ENCODE measurements around the gene DACH1. TPM values are rescaled to one million over a fixed set of nuclear protein-coding genes. Genes with fewer than 3 reads are reported as not detected.

The DACH1 gene
- total RNA-seq, 1 experiment from 2014 or later = 0.11 TPM

- POLR2A ChIA-PET (ENCODE audit: low non-redundant PET) = no interaction called here
- TF ChIP-seq EZH2 (IDR thresholded peaks at IDR 0.05; ENCODE audit: borderline replicate concordance, low read depth, low read length, poor library complexity, severe bottlenecking) (no peak), CTCF (conservative IDR thresholded peaks at IDR 0.05; ENCODE audit: low read depth, low read length) (no peak)
- Histone ChIP-seq H3K27ac (ENCODE audit: low read depth, low read length, poor library complexity, severe bottlenecking) (no peak overlapping the region), H3K4me3 (ENCODE audit: low read depth, low read length, poor library complexity, severe bottlenecking) (no peak overlapping the region), H3K4me1 (ENCODE audit: insufficient read depth, low read length, poor library complexity, severe bottlenecking) (peaks cover 4% of the 10 kb centered on the region), H3K9me3 (ENCODE audit: low read depth, low read length, poor library complexity, severe bottlenecking) (no peaks in the 10 kb centered on the region), H3K27me3 (replicated peaks; ENCODE audit: insufficient read depth, low read depth, low read length, poor library complexity) (no peaks in the 10 kb centered on the region), H3K36me3 (ENCODE audit: insufficient read depth, low read length, poor library complexity, severe bottlenecking) (no peaks in the 10 kb centered on the region)
- no TSS peak for BruUV-seq (replicated peaks)
- intact Hi-C loops (cut with micrococcal nuclease; ENCODE audit: unreplicated experiment) = no loop called here
- DNase-seq (ENCODE audit: low spot score) = no peak
- CTCF ChIA-PET = no interaction called here
Measured at GRCh38 chr13:71643448-71643860, 223.6 kb downstream of the DACH1 start.

GRCh38 chr13:71638751-71639150 is 228.3 kb downstream of the DACH1 start:
- Histone ChIP-seq H3K36me3 (ENCODE audit: insufficient read depth, low read length, poor library complexity, severe bottlenecking) (no peaks in the 10 kb centered on the region), H3K4me3 (ENCODE audit: low read depth, low read length, poor library complexity, severe bottlenecking) (no peak overlapping the region), H3K27me3 (replicated peaks; ENCODE audit: insufficient read depth, low read depth, low read length, poor library complexity) (no peaks in the 10 kb centered on the region), H3K9me3 (ENCODE audit: low read depth, low read length, poor library complexity, severe bottlenecking) (no peaks in the 10 kb centered on the region), H3K27ac (ENCODE audit: low read depth, low read length, poor library complexity, severe bottlenecking) (no peak overlapping the region), H3K4me1 (ENCODE audit: insufficient read depth, low read length, poor library complexity, severe bottlenecking) (peaks cover 21% of the 10 kb centered on the region)
- intact Hi-C loops (cut with micrococcal nuclease; ENCODE audit: unreplicated experiment) = no loop called here
- ChIA-PET CTCF (no interaction called here), POLR2A (ENCODE audit: low non-redundant PET) (interaction anchor here (0.7 kb wide), 1 partner anchor 105 kb away, joined by 3 read pairs; no protein-coding TSS in a partner anchor)
- TF ChIP-seq CTCF (conservative IDR thresholded peaks at IDR 0.05; ENCODE audit: low read depth, low read length) (no peak), EZH2 (IDR thresholded peaks at IDR 0.05; ENCODE audit: borderline replicate concordance, low read depth, low read length, poor library complexity, severe bottlenecking) (no peak)
- no peak for DNase-seq (ENCODE audit: low spot score)
- no TSS peak for BruUV-seq (replicated peaks)

DNA sequence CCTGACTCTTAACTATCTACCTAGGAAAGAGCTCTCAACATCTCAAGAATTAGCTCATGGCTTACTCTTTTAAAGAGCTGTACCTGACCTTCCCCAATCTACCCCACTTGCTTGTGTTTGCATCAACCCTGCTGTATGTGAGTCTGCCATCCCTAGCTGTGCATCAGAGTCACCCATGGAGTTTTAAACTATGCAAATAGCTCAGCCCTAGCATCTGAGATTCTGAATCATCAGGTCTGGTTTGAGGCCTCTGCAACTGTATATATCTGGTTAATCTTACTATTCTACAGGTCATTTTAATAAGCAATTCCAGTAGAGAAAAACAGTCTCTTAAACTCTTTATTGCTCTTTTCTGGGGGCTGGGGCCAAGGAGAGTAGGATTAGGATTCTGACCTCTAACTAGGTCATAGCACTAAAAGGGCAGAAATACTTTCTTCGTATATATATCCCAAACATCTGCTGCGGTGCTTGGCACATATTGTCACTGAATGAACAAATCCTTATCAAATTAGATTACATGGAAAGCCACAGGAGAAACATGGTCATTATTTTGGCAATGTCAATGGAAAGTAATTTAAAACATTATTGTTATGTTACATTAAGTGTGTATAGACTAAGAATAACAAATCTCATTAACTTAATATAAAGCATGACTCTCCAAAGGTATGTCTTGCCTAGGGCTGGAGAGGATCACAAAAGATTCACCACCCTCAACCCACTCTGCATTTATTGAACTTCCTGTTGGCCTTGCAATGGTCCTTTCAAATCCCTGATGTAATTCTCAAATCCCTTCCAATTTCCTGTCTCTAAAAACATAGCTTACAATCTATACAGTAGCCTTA is 232.2 kb downstream of the DACH1 start:
- no peak for TF ChIP-seq EZH2 (IDR thresholded peaks at IDR 0.05; ENCODE audit: borderline replicate concordance, low read depth, low read length, poor library complexity, severe bottlenecking)
- intact Hi-C loops (cut with micrococcal nuclease; ENCODE audit: unreplicated experiment) = no loop called here
- Histone ChIP-seq H3K4me3 (ENCODE audit: low read depth, low read length, poor library complexity, severe bottlenecking) (no peak overlapping the region), H3K9me3 (ENCODE audit: low read depth, low read length, poor library complexity, severe bottlenecking) (no peaks in the 10 kb centered on the region), H3K27me3 (replicated peaks; ENCODE audit: insufficient read depth, low read depth, low read length, poor library complexity) (no peaks in the 10 kb centered on the region), H3K27ac (ENCODE audit: low read depth, low read length, poor library complexity, severe bottlenecking) (no peak overlapping the region), H3K4me1 (ENCODE audit: insufficient read depth, low read length, poor library complexity, severe bottlenecking) (peaks cover 35% of the 10 kb centered on the region), H3K36me3 (ENCODE audit: insufficient read depth, low read length, poor library complexity, severe bottlenecking) (no peaks in the 10 kb centered on the region)
- no TSS peak for BruUV-seq (replicated peaks)
- ChIA-PET POLR2A (ENCODE audit: low non-redundant PET) (no interaction called here), CTCF (no interaction called here)
- DNase-seq (ENCODE audit: low spot score) = peak; percentile 87
